Spleen (tissue), 7 donors: ENCODE data around the gene RNF152.

ENCODE experiments used
- CTCF ChIP-seq, 11 experiments: fragments of 200-600 bp in 7 of 11; fragments of 450-650 bp in 4 of 11; sonication (generic) in 4 of 11; IDR thresholded peaks in 8 of 11; conservative IDR thresholded peaks in 3 of 11; 1 replicate in 7 of 11; 2 replicates in 4 of 11; pipeline versions ENCODE4 v1.4.0 to v1.8.0; 2016 to 2021; ENCODE audit warnings: antibody characterized with exemption in 11 of 11, inconsistent platforms in 4 of 11, mild to moderate bottlenecking in 1 of 11
- POLR2A ChIP-seq, 3 donors: fragments of 450-650 bp; IDR thresholded peaks; one replicate each; pipeline ENCODE4 v1.5.1; 2017; ENCODE audit warnings: antibody characterized with exemption in 3 of 3, mild to moderate bottlenecking in 1 of 3
- POLR2AphosphoS5 ChIP-seq, 3 donors: sonication (generic); formaldehyde crosslinking; IDR thresholded peaks; one replicate each; pipeline ENCODE4 v1.5.1; 2017; ENCODE audit warnings: antibody characterized with exemption in 3 of 3
- donor health status: DM: no; HTN: no; CAD: no; lungs with moderate emphysema.
- donor health status: DM: no; HTN: no; CAD: no.
- donor health status: DM: no; HTN: no; CAD: no.

GRCh38 chr18:61825386-61825785 lies 67.4 kb downstream of the RNF152 start:
- TF ChIP-seq CTCF (IDR thresholded peaks at IDR 0.05 in 8 of 11, conservative IDR thresholded peaks at IDR 0.05 in 3 of 11), result no peak
- no peak for TF ChIP-seq POLR2A (IDR thresholded peaks at IDR 0.05)
- TF ChIP-seq POLR2AphosphoS5 (IDR thresholded peaks at IDR 0.05), result no peak
